ENCODE measurements around the gene CLIC4.

DNA sequence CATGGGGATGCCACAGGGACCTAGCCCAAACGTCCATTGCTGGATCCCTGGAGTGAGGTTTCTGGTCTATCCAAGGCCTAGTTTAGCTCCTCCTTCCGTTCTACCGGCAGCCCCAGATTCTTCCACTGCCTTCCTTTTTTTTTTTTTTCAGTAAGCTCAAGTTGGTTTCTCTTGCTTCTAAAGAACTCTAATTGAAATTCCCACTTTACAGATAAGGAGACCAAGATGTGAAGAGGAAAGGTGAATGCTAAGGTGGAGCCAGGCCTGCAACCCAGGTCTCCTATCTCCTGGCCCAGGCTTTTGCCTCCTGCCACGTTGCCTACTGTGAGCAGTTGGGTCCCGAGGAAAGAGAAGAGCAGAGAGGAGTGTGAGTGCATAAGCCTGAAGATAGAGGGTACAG is 31.5 kb upstream of the CLIC4 start:
- TF ChIP-seq NR2C2 (IDR thresholded peaks at IDR 0.05; ENCODE audit: borderline replicate concordance, control insufficient read depth, insufficient read length, low read depth) (no peak), EZH2 (IDR thresholded peaks at IDR 0.05; ENCODE audit: borderline replicate concordance, control insufficient read depth, low read depth, low read length) (no peak), NFYB (IDR thresholded peaks at IDR 0.05; ENCODE audit: insufficient read depth, low read depth, low read length) (no peak), YY1 (IDR thresholded peaks at IDR 0.05; ENCODE audit: low read depth, low read length) (no peak)
- TF ChIP-seq, protein P1, sequence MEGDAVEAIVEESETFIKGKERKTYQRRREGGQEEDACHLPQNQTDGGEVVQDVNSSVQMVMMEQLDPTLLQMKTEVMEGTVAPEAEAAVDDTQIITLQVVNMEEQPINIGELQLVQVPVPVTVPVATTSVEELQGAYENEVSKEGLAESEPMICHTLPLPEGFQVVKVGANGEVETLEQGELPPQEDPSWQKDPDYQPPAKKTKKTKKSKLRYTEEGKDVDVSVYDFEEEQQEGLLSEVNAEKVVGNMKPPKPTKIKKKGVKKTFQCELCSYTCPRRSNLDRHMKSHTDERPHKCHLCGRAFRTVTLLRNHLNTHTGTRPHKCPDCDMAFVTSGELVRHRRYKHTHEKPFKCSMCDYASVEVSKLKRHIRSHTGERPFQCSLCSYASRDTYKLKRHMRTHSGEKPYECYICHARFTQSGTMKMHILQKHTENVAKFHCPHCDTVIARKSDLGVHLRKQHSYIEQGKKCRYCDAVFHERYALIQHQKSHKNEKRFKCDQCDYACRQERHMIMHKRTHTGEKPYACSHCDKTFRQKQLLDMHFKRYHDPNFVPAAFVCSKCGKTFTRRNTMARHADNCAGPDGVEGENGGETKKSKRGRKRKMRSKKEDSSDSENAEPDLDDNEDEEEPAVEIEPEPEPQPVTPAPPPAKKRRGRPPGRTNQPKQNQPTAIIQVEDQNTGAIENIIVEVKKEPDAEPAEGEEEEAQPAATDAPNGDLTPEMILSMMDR (IDR thresholded peaks at IDR 0.05 in 2 of 3, conservative IDR thresholded peaks at IDR 0.05 in 1 of 3; ENCODE audit: control insufficient read depth in 2 of 3, extremely low read depth in 1 of 3, insufficient read depth in 1 of 3, low read depth in 3 of 3, low read length in 3 of 3): no peak
- TF ChIP-seq, protein P2, sequence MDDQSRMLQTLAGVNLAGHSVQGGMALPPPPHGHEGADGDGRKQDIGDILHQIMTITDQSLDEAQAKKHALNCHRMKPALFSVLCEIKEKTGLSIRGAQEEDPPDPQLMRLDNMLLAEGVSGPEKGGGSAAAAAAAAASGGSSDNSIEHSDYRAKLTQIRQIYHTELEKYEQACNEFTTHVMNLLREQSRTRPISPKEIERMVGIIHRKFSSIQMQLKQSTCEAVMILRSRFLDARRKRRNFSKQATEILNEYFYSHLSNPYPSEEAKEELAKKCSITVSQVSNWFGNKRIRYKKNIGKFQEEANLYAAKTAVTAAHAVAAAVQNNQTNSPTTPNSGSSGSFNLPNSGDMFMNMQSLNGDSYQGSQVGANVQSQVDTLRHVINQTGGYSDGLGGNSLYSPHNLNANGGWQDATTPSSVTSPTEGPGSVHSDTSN (IDR thresholded peaks at IDR 0.05; ENCODE audit: insufficient replicate concordance, low read depth, low read length): no peak
- TF ChIP-seq, protein P3, sequence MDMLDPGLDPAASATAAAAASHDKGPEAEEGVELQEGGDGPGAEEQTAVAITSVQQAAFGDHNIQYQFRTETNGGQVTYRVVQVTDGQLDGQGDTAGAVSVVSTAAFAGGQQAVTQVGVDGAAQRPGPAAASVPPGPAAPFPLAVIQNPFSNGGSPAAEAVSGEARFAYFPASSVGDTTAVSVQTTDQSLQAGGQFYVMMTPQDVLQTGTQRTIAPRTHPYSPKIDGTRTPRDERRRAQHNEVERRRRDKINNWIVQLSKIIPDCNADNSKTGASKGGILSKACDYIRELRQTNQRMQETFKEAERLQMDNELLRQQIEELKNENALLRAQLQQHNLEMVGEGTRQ (IDR thresholded peaks at IDR 0.05; ENCODE audit: borderline replicate concordance, low read depth, low read length): no peak
